Stomach (tissue), 4 donors: ENCODE measurements around the gene CRYM.

Experiments used
- CTCF ChIP-seq, 7 experiments: fragments of 450-650 bp in 4 of 7; fragments of 200-600 bp in 3 of 7; sonication (generic) in 3 of 7; IDR thresholded peaks; one replicate each; pipeline ENCODE4 v1.5.1; 2016 to 2019; ENCODE audit warnings: antibody characterized with exemption in 7 of 7, control low read depth in 2 of 7, mild to moderate bottlenecking in 1 of 7
- EP300 ChIP-seq: sonication (generic); formaldehyde crosslinking; IDR thresholded peaks from one replicate; pipeline ENCODE4 v1.6.1; 2017; ENCODE audit warnings: antibody characterized with exemption
- POLR2A ChIP-seq, 4 donors: fragments of 450-650 bp; IDR thresholded peaks; one replicate each; pipeline ENCODE4 v1.6.1; 2016; ENCODE audit warnings: antibody characterized with exemption in 4 of 4, control low read depth in 2 of 4, mild to moderate bottlenecking in 1 of 4, moderate library complexity in 1 of 4
- POLR2AphosphoS5 ChIP-seq, 3 donors: sonication (generic); formaldehyde crosslinking; IDR thresholded peaks; one replicate each; pipeline ENCODE4 v1.6.1; 2016; ENCODE audit warnings: antibody characterized with exemption in 3 of 3

GRCh38 chr16:21257284-21257683 lies 20.8 kb downstream of the CRYM start:
- TF ChIP-seq POLR2A (IDR thresholded peaks at IDR 0.05) (no peak), CTCF (IDR thresholded peaks at IDR 0.05) (no peak), POLR2AphosphoS5 (IDR thresholded peaks at IDR 0.05) (no peak), EP300 (no peak)
